GM19035 (cell line): Measurements from ENCODE around the gene DEGS2.

Source experiments
- ATAC-seq: cut with Tn5 transposase; IDR thresholded peaks from one replicate; pipeline ENCODE4 v1.9.1; 2021; ENCODE audit not compliant: unreplicated experiment

Gene DEGS2

GRCh38 chr14:100115726-100116125 lies 43.7 kb downstream of the DEGS2 start:
- ATAC-seq = no peak

DNA sequence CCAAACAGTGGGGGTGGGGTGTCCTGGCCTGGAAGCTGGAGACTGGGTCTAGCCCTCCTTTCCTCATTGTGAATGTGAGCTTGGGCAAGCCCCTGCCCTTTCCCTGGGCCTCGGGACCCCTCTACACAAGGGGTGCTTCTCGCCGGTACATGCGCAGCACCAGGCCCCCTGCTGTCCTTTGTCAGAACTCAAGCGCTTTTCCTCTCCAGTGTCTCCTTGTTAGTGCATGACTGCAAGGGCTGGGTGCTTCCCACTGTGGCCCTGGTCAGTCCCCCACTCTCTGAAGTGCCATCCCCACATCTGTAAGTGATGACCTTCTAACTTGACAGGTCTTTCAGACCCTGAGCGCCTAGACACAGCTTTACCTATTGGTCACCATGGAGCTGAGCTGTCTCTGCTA lies 44.2 kb downstream of the DEGS2 start:
- ATAC-seq = no peak

GRCh38 chr14:100114109-100114765 lies 45.2 kb downstream of the DEGS2 start:
- ATAC-seq = no peak

- ATAC-seq = no peak
These were observed 47.3 kb downstream of the DEGS2 start for GRCh38 chr14:100111931-100112704.

- ATAC-seq = no peak
These were observed 48.6 kb downstream of the DEGS2 start for GRCh38 chr14:100110816-100111215.

GRCh38 chr14:100109594-100109955 lies 49.9 kb downstream of the DEGS2 start:
- ATAC-seq = no peak

- no peak for ATAC-seq
These were observed 50.4 kb downstream of the DEGS2 start for GRCh38 chr14:100108840-100109593.

- peak; percentile 71 for ATAC-seq
These were observed 51.2 kb downstream of the DEGS2 start for GRCh38 chr14:100108042-100108825.

DNA sequence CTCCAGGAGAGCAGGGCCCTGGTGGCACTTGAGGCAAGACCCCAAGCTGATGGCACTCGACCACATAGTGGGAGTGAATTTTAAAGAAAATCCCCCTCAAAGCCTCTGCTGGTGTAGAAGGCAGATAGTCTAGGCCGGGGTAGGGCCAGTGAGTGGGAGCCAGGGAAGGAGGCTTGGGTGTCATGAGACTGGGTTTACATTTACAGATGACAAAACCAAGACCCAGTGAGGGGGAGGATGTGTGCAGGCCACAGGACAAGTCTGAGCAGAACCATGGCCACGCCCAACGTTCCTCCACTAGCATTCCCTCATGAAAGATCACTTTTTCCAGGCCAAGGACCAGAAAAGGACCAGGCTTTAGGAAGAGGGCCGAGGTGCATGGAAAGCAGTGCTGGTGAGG lies 52.2 kb downstream of the DEGS2 start:
- no peak for ATAC-seq

GRCh38 chr14:100106250-100107112 lies 53.0 kb downstream of the DEGS2 start:
- ATAC-seq = no peak

GRCh38 chr14:100105357-100106169 lies 53.9 kb downstream of the DEGS2 start:
- no peak for ATAC-seq

GRCh38 chr14:100104523-100105300 lies 54.7 kb downstream of the DEGS2 start:
- no peak for ATAC-seq

GRCh38 chr14:100104006-100104352 lies 55.5 kb downstream of the DEGS2 start:
- ATAC-seq = no peak

DNA sequence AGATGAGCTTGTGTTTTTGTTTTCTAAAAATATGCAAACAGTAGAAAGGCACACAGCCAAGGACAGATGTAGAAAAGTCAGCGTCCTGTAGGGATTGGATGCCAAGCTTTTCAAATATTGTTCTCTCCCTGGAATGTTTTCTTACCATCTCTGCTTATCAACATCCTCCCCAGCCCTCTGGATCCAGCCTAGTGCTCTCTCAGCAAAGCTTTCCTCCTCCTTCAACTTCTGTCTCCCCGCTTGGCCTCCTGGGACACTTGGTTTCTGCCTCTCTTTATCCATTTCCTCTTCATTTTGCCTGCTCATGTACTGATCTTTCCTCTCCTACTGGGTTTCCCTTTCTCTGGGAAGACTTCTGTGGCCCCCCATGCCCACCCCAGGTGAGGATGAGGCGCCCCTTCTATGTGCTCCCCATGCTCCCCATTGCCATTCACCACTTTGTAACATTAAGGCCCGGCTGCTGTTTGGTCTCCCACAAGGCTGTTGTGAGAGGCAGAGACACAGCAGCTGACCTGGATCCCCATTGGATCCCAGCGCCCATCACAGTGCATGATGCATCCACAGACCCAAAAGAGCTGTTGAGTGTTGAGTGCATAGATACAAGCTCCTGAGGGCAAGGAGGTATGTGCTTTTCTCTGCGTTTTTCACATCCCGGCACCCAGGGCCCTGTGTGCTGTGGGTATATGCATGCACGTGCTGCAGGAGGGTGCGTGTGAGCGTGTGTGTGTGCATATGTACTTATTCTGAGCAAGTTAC lies 56.0 kb downstream of the DEGS2 start:
- no peak for ATAC-seq

DNA sequence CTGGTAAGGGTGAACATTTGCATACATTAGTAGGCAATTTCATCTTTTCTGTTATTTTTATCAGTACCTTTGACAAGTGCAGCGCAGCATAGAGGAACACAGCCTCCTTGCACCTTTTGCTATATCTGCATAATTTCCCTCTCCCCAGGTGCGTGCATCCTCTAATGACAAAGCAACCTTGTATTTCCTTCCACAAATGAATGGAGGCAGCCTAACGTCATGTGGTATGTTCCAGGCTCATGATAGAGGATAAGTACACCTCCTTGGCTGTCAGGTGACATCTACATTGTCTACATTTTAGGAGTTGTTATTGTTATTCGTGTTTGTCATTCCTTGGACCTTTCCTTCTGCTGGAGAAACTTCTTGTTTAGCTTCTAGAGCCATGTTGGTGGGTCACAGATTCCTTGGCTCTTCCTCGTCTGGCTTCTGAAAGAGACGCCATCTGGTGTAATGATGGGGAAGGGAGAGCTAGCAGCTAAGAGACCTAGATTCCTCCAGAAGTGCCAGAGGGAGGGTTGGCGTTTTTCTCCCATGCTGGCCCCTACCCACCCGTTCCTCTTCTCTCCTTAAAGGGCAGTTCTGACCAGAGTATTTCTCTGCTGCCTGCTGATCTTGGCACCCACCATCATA lies 57.2 kb downstream of the DEGS2 start:
- ATAC-seq = no peak

GRCh38 chr14:100100032-100100703 lies 59.3 kb downstream of the DEGS2 start:
- no peak for ATAC-seq

- no peak for ATAC-seq
These were observed 61.3 kb downstream of the DEGS2 start for GRCh38 chr14:100098171-100098570.
